Parathyroid adenoma (tissue), 2 donors: Measurements from ENCODE around the gene MEX3C.

Experiments used
- H2AFZ ChIP-seq: fragments of 300-600 bp; sonication (generic); one replicate; pipeline ENCODE4 v1.7.0; 2017; ENCODE audit warnings: antibody characterized with exemption, mild to moderate bottlenecking
- H3K27ac ChIP-seq: fragments of 300-600 bp; sonication (generic); one replicate; pipeline ENCODE4 v1.7.0; 2017
- H3K27me3 ChIP-seq: fragments of 300-600 bp; sonication (generic); one replicate; pipeline ENCODE4 v1.7.0; 2017; ENCODE audit warnings: low read length; ENCODE audit not compliant: control insufficient read depth, insufficient read depth
- H3K36me3 ChIP-seq: fragments of 300-600 bp; sonication (generic); one replicate; pipeline ENCODE4 v1.7.0; 2017; ENCODE audit warnings: low read length; ENCODE audit not compliant: control insufficient read depth, insufficient read depth
- H3K4me1 ChIP-seq: fragments of 300-600 bp; sonication (generic); one replicate; pipeline ENCODE4 v1.7.0; 2017; ENCODE audit warnings: control low read depth
- H3K4me2 ChIP-seq: fragments of 300-600 bp; sonication (generic); one replicate; pipeline ENCODE4 v1.7.0; 2017; ENCODE audit warnings: low read length
- H3K4me3 ChIP-seq: fragments of 300-600 bp; sonication (generic); one replicate; pipeline ENCODE4 v1.7.0; 2017; ENCODE audit warnings: low read depth, low read length
- H3K79me2 ChIP-seq: fragments of 300-600 bp; sonication (generic); one replicate; pipeline ENCODE4 v1.7.0; 2017; ENCODE audit warnings: control low read depth
- H3K9ac ChIP-seq: fragments of 300-600 bp; sonication (generic); one replicate; pipeline ENCODE4 v1.7.0; 2017; ENCODE audit warnings: mild to moderate bottlenecking
- H3K9me3 ChIP-seq: fragments of 300-600 bp; sonication (generic); one replicate; pipeline ENCODE4 v1.7.0; 2017; ENCODE audit warnings: low read length; ENCODE audit not compliant: control insufficient read depth
- TF ChIP-seq, protein P1 (sequence below): fragments of 300-600 bp; sonication (generic); IDR thresholded peaks from one replicate; pipeline ENCODE4 v1.7.0; 2017; ENCODE audit warnings: antibody characterized with exemption, mild to moderate bottlenecking
- donor health status: primary hyperparathyroidism.

Gene MEX3C

DNA sequence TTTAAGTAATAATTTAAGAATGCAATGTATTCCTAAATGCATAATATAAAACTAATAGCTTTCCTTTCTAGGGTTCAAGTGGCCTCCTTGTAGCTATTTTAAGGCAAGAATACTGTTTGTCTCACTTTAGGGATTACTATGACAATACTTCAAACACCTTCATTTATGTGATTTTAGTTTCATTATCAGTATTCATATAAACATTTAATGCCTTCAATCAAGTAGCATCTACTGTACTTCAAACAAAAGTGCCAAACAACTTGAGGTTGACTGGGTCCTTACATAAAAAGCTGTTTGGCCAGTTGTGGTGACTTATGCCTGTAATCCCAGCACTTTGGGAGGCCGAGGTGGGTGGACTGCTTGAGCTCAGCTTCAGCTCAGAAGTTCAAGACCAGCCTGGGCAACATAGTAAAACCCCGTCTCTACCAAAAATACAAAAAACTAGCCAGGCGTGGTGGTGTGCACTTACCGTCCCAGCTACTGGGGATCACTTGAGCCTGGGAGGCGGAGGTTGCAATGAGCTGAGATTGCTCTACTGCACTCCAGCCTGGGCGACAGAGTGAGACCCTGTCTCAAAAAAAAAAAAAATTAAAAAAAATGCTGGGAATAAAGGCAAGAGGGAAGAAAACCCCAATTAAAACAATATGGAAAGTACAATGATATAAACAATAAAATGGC, 9.3 kb downstream of the MEX3C start:
- Histone ChIP-seq H3K27me3 (no peaks in the 10 kb centered on the region), H3K9me3 (no peaks in the 10 kb centered on the region), H3K4me3 (no peak overlapping the region), H3K79me2 (peaks cover 66% of the 10 kb centered on the region), H3K4me2 (no peak overlapping the region), H3K4me1 (peaks cover 14% of the 10 kb centered on the region), H3K36me3 (no peaks in the 10 kb centered on the region), H2AFZ (no peak overlapping the region), H3K27ac (no peak overlapping the region), H3K9ac (no peak overlapping the region)
- TF ChIP-seq, protein P1, sequence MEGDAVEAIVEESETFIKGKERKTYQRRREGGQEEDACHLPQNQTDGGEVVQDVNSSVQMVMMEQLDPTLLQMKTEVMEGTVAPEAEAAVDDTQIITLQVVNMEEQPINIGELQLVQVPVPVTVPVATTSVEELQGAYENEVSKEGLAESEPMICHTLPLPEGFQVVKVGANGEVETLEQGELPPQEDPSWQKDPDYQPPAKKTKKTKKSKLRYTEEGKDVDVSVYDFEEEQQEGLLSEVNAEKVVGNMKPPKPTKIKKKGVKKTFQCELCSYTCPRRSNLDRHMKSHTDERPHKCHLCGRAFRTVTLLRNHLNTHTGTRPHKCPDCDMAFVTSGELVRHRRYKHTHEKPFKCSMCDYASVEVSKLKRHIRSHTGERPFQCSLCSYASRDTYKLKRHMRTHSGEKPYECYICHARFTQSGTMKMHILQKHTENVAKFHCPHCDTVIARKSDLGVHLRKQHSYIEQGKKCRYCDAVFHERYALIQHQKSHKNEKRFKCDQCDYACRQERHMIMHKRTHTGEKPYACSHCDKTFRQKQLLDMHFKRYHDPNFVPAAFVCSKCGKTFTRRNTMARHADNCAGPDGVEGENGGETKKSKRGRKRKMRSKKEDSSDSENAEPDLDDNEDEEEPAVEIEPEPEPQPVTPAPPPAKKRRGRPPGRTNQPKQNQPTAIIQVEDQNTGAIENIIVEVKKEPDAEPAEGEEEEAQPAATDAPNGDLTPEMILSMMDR, result no peak

DNA sequence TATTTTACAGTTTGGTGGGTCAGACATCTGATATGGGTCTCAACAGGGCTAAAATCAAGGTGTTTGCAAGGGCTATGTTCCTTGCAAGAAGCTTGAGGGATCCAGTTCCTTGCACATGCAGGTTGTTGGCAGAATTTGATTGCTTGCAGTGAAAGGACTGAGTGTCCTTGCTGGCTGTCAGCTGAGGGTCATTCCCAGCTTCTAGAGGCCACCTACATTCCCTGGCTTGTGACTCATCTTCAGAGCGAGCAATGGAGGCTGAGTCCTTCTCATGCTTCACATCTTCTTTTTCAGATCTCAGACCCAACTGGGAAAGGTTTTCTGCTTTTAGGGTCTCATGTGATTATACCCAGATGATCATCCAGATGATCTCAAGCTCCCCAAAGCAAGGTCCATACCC, 12.4 kb downstream of the MEX3C start:
- Histone ChIP-seq H3K9ac (no peak overlapping the region), H3K27ac (no peak overlapping the region), H3K9me3 (no peaks in the 10 kb centered on the region), H3K36me3 (no peaks in the 10 kb centered on the region), H2AFZ (no peak overlapping the region), H3K4me3 (no peak overlapping the region), H3K4me2 (no peak overlapping the region), H3K79me2 (peaks cover 62% of the 10 kb centered on the region), H3K4me1 (no peaks in the 10 kb centered on the region), H3K27me3 (no peaks in the 10 kb centered on the region)
- TF ChIP-seq, protein P1, result no peak

DNA sequence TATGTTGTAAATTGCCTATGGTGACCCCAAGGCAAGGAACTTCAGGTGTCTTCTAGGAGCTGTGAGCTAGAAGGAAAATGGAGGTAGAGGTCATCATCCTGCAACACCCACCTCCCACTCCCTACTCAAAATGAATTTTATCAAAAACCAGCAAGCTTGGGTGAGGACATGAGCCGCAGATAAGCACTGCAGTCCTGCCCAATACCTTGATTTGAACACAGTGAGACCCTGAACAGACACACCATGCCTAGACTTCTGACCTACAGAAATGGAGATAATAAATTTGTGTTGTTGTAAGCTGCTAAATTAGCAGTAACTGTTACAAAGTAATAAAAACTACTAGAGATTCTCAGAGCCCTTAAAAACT, 13.4 kb downstream of the MEX3C start:
- Histone ChIP-seq H3K4me3 (no peak overlapping the region), H2AFZ (no peak overlapping the region), H3K4me1 (no peaks in the 10 kb centered on the region), H3K79me2 (peaks cover 60% of the 10 kb centered on the region), H3K27ac (no peak overlapping the region), H3K36me3 (no peaks in the 10 kb centered on the region), H3K9me3 (no peaks in the 10 kb centered on the region), H3K9ac (no peak overlapping the region), H3K27me3 (no peaks in the 10 kb centered on the region), H3K4me2 (no peak overlapping the region)
- TF ChIP-seq, protein P1, result no peak

DNA sequence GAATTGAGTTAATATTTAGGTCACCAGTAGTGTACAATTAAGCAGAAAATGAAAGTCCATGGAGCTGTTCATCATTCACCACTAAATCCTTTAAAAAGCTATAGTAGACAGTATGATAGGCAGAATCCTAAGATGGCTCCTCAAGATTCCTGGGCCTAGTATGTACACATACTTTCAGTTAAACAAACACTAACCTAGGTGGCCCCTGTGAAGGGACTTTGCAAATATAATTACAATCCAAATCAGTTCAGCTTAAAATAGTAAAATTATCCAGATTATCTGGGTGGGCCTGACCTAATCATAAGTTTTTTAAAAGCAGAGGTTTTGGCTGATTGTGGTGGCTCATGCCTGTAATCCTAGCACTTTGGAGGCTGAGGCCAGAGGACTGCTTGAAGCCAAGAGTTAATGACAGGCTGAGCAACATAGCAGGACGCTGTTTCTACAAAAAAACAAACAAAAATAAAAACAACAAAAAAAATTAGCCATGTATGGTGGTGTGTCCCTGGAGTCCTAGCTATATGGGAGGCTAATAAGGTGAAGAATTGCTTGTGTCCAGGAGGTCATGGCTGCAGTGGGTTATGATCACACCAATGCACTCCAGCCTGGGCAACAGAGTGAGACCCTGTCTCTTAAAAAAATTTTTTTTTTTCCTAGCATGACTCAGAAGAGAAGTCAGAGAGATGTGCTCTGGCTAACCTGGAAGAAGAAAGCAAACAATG, 13.9 kb downstream of the MEX3C start:
- H3K9me3 ChIP-seq, result no peaks in the 10 kb centered on the region
- no peaks in the 10 kb centered on the region for H3K36me3 ChIP-seq
- no peak overlapping the region for H3K4me3 ChIP-seq
- H3K9ac ChIP-seq, result no peak overlapping the region
- no peak overlapping the region for H3K4me2 ChIP-seq
- no peak overlapping the region for H3K27ac ChIP-seq
- H3K27me3 ChIP-seq, result no peaks in the 10 kb centered on the region
- no peak overlapping the region for H2AFZ ChIP-seq
- no peaks in the 10 kb centered on the region for H3K4me1 ChIP-seq
- H3K79me2 ChIP-seq, result peaks cover 60% of the 10 kb centered on the region
- TF ChIP-seq, protein P1, result no peak

DNA sequence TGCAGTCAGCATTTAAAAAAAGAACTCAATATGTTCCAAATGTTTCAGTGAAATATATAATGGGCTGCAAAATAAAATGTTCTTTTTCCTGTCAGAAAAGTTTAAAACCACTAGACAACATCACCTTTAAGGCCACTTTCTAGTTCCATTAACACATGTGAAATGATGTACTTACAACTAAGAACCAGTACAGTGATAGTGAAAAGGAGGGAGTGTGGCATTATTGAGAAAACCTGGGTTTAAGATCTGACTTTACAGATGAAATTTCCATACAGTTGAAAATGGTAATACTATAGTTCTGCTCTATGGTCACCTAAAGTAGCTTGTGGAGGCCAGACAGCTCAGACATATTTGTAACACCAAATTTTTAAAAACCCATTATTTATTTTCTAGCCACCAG, 14.7 kb downstream of the MEX3C start:
- H3K79me2 ChIP-seq, result peaks cover 54% of the 10 kb centered on the region
- TF ChIP-seq, protein P1, result no peak

More for the DNA sequence above, 14.7 kb downstream of the MEX3C start:
- Histone ChIP-seq H3K27ac (no peak overlapping the region), H3K4me3 (no peak overlapping the region), H3K9ac (no peak overlapping the region), H3K4me1 (no peaks in the 10 kb centered on the region), H3K9me3 (no peaks in the 10 kb centered on the region), H2AFZ (no peak overlapping the region), H3K27me3 (no peaks in the 10 kb centered on the region), H3K4me2 (no peak overlapping the region), H3K36me3 (no peaks in the 10 kb centered on the region)
